Superior temporal gyrus (tissue), 1 donor: ENCODE data around the gene AICDA.
"Not testable (repeated sequence)": the region's sequence is repeated elsewhere in the genome, so short reads cannot be mapped to it uniquely, and the experiment has no call there.

Source experiments
- DNase-seq: peaks from one replicate; pipeline ENCODE4 v3.0.0-alpha.2; 2016; ENCODE audit errors: extremely low spot score

AICDA gene

DNA sequence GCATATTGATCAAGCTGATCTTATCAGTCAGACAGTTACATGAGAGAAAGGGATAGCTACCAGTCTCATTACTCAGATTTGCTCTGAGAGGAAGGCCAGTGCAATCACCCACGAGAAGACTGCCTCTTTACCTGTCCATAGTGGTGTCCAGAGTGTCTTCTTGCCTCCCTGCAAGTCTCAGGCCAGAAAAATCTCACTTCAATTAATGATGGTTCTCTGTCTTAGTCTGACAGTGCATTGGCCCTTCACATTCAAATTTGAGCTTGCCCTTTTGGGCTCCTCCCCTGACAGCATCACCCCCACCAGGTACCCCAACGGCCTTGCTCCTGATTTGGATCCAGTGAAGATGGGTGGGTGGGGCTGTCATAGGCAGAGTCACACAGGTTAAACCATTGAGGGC is at the start of gene AICDA:
TSS of gene AICDA (minus strand) at position 231 of the 400 bp plus-strand sequence. CDS start at position 139, 92 bp downstream.
- DNase-seq = no peak

DNA sequence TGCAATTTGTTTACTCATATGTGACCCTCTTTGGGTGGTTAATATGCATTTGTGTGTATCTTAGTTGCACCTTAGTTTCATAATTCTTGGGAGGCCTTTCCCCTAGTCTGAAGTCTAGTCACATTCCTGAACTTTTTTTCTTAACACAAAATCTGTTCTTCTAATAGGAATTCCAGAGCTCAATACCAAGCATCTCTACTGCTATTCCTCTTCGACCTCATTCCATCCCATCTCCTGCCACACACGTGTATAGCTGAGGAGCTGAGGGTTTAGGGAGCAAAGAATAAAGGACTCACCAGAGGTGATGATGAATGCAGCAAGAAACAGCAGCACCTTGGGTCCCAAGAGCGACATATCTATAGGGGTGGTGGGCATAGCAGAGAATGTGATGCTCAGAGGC is 49.1 kb upstream of the AICDA start:
- DNase-seq = no peak

DNA sequence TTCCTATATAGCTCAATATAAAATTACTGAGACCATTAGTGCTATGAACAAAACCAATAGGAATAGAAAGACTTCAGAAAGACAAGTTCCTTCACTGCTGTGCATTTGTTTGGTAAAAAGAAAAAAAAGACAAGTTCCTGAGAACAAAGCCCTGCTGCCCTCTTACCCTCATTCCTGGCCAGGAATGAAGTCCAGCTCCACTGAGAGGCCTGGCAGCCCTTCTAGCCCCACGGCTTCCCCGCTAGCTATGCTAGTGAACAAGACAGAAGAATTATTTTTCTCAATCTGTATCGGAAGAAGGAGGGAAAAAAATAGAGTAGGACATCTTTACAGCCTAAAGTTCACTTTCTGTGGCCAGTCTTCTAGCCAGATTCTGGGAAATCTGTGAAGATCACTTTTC is 48.4 kb upstream of the AICDA start:
- DNase-seq = no peak

- DNase-seq = no peak
Measured at GRCh38 chr12:8658346-8658745, 45.7 kb upstream of the AICDA start.

DNA sequence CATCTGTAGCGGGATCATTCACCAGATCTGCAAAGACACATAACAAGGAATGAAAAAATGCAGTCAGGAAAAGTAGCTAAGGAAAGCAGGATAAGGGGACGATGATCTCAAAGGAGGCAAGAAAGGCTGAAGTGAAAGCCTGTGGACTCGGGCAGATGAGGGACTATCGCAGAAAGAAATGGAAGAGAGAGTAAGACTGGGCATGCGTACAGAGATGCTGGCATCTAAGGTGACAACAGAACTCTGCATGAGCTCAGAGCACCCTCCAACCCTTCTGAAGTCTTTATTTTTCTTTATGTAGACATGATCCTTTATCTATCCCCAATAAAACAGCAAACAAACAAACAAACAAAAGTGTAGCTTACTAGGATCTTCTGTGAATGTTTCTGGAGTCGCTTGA is 42.8 kb upstream of the AICDA start:
- DNase-seq = no peak

DNA sequence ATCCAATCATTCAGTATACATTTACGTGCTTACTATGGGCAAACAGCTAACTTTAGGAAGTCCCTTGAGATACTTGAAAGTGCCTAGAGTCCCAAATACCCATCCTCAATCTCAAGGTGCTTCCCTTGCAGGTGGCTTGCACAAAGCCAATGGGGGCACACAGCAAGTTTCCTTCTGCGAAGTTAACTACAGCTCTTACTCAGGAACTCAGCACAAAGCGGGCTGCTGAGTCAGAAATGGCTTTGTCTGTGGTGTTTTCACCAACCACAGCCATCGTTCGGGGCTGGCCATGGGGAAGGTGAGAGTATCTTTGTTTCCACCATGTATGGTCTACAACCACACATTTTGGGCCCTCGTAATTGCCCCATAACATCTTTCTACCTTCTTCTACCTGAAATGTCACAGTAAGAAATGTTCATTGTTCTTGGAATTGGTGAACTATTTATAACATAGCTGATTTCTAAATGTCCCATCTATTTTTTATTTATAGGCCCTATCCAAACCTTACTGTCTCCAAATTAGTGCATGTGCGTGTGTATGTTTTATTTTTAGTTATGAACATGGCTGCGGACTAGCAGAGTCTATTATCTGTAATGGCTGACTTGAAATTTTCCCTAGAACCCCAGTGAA is 36.0 kb upstream of the AICDA start:
- no peak for DNase-seq

DNA sequence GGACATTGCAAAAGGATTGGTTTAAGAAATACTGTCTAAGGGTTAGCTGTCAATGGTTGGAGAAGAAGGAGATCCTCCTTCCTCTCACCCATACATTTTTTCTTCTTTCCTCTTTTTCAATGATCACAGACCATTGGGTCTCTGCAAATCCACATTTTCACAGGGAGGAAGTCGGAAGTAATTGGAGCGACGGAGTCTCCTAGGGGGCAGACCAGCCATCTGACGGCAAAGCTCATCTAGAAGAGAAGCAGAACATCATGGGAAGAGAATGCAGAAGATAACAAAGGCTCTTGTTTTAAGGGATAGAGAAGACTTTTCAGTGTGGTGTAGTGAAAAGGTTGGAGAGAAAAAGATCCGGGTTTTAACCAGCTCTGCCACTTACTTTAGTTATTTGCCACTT is 35.3 kb upstream of the AICDA start:
- no peak for DNase-seq

DNA sequence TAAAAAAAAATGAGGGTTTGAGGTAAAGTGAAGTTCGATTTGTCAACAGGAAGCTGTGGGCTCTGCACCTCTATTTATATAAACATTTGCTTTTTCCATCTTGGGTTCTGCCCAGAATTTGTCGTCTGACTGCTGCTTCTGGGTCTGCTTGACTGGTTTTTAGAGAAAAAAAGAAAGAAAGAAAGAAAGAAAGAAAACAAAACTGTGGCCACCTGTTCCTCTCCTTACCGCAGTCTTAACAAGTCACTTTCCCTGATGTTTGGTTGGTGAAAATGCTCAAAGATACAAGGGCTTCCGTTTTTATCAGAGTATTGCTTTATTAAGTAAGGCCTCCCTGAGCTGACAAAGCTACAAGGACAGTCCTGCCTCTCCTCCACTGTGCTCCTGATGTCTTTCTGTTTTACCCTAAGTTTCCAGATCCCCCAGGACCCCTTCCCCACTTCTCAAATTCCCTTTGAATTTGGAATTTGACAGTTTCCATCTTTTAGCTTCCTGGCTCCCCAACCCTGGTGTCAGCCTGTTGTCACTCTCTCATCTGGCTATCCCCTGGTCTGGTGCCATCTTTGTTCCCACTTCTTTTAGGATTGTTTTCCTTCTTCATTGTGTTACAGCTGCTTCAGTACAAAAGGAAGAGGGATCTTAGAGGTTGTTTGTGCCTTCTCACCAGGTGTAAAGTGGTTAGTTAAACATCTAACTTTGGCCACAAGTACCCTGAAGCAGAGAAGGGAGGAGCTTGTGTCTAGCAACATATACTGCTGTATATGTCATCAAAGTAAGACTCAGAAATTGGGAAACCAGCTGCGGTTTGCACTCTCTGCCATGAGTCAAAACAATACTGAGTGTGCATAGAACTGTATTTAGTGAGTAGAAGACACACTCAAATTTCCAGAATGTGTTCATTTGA is 31.9 kb upstream of the AICDA start:
- DNase-seq = no peak

GRCh38 chr12:8642775-8643174 is 30.1 kb upstream of the AICDA start:
- no peak for DNase-seq

- DNase-seq = no peak
Measured at GRCh38 chr12:8639936-8640335, 27.3 kb upstream of the AICDA start.

GRCh38 chr12:8638951-8639350 is 26.3 kb upstream of the AICDA start:
- DNase-seq = no peak

- DNase-seq = no peak
Measured at GRCh38 chr12:8637666-8638065, 25.0 kb upstream of the AICDA start.

- no peak for DNase-seq
Measured at GRCh38 chr12:8637244-8637643, 24.6 kb upstream of the AICDA start.

GRCh38 chr12:8636581-8636980 is 23.9 kb upstream of the AICDA start:
- no peak for DNase-seq

GRCh38 chr12:8636007-8636346 is 23.3 kb upstream of the AICDA start:
- not testable (repeated sequence) for DNase-seq

DNA sequence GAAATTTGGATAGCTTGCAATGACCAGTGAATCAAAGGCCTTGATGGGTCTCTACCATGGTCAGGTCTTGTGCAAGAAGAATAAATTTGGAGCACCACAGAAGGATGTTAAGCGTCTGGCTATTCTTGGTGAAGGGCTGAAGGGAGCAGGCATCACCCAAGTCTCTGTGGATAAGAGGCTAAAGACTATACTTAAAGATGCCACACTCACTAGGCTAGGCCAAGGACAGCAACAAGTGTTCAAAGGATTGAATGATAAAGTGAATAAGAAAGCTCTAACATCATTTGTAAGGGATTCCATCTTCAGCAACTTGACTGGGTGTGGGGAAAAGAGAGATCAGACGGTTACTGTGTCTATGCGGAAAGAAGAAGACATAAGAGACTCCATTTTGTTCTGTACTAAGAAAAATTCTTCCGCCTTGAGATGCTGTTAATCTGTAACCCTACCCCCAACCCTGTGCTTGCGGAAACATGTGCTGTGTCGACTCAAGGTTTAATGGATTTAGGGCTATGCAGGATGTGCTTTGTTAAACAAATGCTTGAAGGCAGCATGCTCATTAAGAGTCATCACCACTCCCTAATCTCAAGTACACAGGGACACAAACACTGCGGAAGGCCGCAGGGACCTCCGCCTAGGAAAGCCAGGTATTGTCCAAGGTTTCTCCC is 22.8 kb upstream of the AICDA start:
- not testable (repeated sequence) for DNase-seq

DNA sequence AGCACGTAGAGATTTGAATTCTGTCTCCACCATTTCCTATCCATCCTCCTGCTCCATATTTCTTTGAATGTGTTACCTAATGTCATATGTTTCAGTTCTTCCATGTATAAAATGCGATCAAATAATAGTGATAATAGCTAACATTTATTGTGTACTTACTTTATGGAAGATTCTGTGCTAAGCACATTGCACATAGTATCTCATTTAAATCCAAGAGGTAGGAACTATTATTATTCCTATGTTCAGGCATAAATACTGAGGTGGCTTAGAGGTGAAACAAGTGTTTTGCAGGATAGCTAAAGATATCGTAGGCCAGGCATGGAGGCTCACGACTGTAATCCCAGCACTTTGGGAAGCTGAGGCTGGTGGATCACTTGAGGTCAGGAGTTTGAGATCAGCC is 17.5 kb upstream of the AICDA start:
- no peak for DNase-seq

GRCh38 chr12:8629486-8630033 is 16.9 kb upstream of the AICDA start:
- DNase-seq = no peak

- DNase-seq = no peak
Measured at GRCh38 chr12:8628731-8629130, 16.1 kb upstream of the AICDA start.

DNA sequence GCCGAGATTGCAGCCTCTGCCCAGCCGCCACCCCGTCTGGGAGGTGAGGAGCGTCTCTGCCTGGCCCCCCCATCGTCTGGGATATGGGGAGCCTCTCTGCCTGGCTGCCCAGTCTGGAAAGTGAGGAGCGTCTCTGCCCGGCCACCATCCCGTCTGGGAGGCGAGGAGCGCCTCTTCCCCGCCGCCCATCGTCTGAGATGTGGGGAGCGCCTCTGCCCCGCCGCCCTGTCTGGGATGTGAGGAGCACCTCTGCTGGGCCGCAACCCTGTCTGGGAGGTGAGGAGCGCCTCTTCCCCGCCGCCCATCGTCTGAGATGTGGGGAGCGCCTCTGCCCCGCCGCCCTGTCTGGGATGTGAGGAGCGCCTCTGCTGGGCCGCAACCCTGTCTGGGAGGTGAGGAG is 12.1 kb upstream of the AICDA start:
- DNase-seq = not testable (repeated sequence)

DNA sequence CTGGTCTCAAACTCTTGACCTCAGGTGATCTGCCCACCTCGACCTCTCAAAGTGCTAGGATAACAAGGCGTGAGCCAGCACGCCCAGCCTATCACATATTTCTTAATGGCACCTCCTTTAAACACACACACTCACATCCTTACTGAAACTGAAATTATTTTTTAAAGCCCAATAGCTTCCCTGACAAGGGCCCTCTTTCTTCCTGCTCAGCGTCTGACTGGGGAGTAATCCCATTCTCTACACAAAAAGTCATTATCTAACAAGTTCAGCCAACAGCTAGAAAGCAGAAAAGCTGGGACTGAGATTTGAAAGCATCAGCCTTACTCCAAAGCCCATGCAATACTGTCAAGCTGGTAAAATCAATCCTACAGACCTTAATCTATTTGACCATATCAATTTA is 10.0 kb upstream of the AICDA start:
- no peak for DNase-seq

DNA sequence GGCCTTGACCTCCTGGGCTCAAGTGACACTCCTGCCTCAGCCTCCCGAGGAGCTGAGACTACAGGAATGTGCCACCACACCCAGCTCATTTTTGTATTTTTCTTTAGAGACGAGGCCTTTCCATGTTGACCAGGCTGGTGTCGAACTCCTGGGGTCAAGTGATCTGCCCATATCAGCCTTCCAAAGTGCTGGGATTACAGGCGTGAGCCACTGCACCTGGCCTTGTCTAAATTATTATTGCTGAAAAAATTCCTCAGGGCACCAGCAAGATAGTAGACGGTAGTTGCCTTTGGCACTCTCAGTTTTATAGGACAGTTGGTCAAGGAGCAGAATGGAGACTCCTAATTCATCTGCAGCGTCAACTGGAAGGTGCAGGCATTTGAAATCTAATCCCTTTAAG is 2.5 kb upstream of the AICDA start:
- DNase-seq = no peak

DNA sequence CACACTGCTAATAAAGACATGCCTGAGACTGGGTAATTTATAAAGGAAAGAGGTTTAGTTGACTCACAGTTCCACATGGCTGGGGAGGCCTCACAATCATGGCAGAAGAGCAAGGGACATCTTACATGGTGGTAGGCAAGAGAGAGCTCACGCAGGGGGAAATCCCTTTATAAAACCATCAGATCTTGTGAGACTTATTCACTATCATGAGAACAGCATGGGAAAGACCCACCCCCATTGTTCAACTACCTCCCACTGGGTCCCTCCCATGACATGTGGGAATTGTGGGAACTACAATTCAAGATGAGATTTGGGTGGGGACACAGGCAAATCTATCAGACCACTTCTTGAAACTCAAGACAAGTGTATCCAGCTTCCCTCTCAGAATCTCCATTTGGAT is 1.2 kb upstream of the AICDA start:
- not testable (repeated sequence) for DNase-seq
